HG02571 (cell line): ENCODE results near the gene TRPV4.
"Not testable (repeated sequence)": the region's sequence is repeated elsewhere in the genome, so short reads cannot be mapped to it uniquely, and the experiment has no call there.

Experiments used
- ATAC-seq: cut with Tn5 transposase; IDR thresholded peaks from one replicate; pipeline ENCODE4 v1.9.1; 2021; ENCODE audit warnings: mild to moderate bottlenecking, moderate library complexity; ENCODE audit not compliant: unreplicated experiment

TRPV4 gene

DNA sequence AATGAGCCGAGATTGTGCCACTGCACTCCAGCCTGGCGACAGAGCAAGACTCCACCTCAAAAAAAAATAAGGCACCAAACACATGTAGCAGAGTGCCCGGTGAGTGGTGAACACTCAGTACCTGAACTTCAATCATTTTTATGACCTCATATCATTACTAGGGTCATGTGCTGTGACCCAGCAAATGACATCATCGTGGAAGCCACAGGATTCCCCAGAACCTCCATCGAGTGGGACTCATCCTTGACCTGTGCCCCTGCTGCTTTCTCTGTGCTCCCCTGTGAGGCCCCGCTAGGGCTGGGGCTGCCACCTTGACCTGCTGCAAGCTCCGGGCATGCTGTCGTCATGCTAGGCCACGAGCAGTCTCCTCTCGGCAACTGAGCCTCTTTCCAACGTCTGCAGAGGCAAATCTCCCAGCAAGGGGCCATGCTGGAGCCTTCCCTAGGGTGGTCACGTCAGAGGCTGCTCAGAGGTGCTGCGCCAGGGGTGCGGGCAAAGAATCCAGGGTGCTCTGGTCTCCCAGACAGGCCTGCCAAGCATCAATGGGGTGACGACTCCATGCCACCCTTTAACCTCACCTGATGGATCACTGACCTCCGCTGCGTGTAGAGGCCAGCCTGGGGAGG is 28.6 kb upstream of the TRPV4 start:
- no peak for ATAC-seq

DNA sequence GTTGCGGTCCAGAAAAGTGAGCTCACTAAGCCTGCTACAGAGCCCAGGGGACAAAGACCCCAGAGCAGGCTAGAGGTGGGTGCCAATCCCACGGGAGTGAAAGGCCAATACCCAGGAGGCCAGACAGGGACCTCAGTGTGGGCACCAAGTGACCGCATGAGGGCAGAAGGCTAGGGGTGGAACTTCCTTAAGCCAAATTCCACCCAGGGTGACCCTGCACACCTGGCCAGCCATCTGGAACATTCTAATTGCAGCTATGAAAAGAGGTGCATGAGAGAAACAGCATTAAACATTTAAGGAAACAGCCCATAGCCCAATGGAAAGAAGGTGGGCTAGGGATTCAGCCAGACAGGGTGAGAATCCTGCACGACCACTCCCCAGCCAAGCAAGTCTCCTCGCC is 27.8 kb upstream of the TRPV4 start:
- no peak for ATAC-seq

DNA sequence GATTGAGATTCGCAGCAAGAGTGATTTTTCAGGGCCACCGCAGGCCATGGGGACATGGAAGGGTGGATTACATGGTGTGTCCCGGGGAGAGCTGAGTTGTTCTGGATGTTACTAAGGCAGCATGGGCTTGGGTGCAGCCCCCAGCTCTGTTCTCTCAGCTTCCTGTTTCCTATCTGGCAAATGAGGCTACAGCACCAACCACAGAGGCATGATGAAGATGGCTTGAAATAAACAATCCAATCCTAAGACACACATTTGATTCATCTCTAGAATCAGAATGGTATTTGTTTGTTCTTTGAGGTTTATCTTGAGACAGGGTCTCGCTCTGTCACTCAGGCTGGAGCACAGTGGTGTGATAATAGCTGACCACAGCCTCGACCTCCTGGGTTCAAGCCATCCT is 25.6 kb upstream of the TRPV4 start:
- ATAC-seq: no peak

DNA sequence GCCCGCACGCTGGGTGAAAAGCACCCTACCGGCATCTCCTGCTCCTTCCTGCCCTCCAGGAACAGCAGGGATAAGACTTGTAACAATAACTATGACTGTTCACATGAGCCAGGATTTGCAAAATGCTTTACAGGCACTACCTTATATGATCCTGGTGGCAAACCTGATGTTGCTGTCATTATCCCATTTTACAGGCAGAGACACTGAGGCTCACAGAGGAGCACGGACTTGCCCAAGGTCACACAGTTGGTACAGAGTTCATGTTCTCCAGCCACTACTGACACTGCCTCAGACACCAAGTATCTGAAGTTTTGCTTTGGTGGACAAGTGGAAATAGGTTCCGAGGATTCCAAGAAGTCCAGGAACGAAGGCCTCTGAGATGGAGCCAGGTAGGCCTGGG is 24.5 kb upstream of the TRPV4 start:
- no peak for ATAC-seq

DNA sequence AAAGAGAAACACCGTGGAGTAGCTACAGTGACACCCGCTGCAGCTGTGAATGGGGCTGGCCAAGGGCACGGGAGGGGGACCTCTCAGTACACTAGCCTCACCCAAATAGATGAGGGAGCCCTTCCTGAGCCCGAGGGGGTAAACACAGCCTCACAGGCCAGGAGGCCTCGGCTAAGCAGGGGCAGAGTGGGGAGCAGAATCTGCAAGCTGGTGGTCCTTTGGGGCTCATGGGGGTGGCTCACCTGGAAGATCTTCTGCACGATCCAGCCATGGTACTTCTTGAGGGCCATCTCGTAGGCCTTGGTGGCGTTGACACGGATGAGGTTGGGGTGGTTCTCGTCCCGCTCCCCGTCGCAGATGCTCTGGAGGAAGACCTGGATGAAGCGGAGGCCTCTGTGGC is 22.2 kb upstream of the TRPV4 start:
- no peak for ATAC-seq

DNA sequence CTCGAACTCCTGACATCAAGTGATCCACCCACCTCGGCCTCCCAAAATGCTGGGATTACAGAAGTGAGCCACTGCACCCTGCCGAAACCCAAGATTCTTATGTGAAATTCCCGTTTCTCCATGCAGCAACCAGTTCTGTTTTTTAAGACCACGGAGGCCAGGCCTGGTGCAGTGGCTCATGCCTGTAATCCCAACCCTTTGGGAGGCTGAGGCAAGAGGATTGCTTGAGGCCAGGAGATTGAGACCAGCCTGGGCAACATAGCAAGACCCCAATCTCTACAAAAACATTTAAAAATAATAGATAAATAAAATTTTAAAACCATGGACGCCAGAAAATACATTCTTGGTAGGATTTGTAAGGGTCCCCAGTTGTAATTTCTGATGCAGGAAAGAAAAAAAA is 17.3 kb upstream of the TRPV4 start:
- ATAC-seq: not testable (repeated sequence)

DNA sequence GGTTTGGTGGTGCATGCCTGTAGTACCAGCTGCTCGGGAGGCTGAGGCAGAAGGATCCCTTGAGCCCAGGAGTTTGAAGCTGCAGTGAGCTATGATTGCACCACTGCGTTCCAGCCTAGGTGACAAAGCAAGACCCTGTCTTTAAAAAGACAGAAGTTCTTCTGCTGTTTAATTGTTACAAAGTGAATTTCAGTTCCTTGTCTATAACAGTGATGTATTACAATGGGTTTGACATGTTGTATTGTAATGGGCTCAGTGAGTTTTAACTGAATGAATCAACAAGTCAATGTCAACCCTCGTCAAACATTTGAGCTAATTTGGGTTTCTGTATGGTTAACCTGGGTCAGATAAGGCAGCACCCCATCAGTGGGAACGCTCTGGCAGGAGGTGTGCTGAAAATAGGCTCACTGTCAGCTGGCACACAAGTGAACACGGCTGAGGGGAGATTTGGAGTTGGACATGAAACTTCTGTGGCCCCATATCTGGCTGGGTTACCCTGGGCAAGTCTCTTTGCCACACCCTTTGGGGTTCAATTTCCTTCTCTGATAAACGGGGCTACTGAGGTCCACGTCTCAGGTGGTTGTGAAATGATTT is 14.0 kb upstream of the TRPV4 start:
- ATAC-seq: no peak

DNA sequence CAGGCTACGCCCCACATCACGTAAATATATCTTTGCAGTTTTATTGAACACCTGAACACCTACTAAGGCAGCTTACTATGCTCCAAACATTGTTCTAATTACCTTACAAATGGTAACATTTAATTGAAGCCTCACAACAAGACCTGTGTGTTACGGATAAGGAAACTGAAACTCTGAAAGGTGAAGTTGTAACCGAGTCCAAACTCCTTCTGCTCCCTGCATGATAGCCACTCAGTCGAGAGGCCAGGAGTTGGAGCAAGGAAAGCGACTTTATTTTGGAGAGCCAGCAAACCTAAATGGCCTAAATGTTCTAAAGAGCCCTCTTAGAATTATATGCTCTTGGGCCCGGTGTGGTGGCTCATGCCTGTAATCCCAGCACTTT is 12.6 kb upstream of the TRPV4 start:
- no peak for ATAC-seq

DNA sequence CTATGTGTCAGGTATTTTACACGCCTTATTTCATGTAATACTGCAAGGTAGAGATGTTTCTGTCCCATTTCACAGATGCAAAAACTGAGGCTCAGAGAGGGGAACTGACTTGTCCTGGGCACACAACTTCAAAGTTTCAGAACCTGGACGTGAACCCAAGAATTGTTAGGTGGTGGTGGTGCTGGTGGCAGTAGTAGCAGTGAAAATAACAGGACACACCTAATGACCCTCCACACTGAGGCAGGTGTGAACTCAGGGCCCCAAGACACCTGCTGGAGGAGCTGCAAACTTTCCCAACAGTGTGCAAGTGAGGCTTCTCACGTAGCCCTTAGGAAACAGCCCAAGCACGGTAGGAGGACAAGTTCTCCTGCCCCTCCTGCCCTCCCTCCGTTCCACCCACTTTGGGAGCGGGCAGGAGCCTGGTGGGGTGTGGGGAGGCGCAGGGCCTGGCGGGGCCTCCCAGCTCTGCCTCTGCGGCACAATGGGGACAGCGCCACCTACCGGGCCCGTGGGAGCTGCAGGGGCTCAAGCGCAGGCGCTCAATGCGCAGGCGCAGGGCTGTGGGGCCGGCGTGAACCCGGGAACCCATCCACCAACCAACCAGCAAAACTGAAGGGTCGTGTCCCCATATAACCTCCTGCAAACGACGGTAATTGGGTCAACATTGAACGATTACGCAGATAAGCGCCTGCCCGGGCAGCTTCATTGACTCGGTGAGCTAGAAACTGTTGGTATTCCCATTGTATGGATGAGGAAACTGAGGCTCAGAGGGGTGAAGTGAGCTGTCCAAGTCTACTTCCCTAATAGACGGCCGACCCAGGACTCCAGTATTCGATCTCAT is 12.0 kb upstream of the TRPV4 start:
- no peak for ATAC-seq

DNA sequence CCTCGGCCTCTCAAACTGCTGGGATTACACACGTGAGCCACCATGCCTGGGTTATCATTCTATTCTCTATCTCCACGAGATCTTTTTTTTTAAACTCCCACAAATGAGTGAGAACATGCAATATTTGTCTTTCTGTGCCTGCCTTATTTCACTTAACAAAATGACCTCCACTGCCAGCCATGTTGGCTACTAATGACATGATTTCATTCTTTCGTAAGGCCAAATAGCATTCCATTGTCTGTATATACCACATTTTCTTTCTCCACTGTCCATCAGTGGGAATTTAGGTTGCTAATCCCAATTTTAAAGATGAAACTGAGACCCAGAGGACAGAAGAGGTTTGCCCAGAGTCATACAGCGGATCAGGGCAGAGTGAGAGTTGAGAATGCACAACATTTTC is 10.9 kb upstream of the TRPV4 start:
- no peak for ATAC-seq

DNA sequence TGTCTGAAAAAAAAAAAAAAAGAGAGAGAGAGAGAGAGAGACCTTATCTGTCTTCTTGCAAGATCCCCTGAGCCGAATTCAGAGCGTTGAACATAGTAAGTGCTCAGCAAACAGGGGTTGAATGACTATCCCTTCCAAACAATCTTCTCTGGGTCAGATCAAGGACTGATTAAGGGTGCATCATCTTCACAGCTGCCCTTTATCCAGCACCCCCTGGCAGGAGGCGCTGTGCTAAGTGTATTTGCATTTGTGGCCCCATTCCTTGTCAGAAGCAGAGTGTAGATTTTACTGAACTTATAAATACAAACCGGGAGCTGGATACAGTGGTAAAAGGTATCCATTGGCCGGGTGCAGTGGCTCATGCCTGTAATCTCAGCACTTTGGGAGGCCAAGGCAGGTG is 8.8 kb upstream of the TRPV4 start:
- ATAC-seq: no peak

DNA sequence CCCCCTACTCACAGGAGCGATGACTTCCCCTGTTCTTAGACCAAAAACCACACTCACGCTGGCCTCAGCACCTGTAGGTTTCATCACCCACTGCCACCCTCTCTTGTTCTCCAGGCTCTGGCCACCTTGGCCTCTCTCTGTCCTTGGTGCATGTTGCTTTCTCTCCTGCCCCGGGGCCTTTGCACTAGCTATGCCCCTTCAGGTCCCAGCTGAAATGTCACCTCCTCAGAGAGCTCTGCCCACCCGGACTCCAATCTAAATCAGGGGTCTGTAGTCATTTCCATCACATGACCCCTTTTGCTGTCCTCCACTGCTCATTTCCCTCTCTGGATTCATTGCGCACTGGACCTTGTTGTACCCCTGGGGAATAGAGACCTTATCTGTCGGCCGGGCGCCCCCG is 8.2 kb upstream of the TRPV4 start:
- ATAC-seq: no peak

DNA sequence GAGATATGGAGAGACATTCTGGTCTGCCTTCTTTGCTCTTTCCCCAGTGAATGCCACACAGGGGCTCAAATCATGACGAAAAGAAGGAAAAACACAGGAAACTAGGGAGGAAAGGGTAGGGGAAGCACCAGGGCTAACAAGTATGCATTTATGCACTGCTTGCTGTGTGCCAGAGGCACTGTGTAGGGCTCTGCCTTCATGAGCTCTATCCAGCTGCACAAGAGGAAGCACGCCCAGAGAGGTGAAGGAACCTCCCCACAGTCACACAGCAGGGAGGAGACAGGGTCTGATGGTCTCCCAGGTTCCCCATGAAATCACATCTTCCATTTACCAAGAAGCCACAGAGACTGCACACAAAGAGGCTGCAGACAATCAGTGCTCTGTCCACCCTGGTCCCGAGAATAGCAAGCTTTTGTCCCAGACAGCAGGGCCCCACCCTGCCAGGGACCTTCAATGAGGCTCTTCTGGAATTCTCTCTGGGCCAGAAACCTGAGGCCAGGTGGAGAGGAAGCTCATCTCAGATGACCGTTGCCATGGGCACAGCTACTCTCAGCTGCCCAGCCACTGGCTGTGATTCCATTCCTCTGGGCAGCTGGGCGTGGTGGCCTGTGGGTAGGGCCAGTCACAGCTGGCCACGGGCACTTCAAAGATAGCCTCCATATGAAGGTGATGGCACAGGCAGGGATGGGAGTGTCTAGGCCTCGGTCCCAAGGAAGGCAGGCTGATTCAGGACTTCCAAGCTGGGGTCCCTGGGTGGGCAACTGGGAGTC is 7.3 kb upstream of the TRPV4 start:
- ATAC-seq: no peak

DNA sequence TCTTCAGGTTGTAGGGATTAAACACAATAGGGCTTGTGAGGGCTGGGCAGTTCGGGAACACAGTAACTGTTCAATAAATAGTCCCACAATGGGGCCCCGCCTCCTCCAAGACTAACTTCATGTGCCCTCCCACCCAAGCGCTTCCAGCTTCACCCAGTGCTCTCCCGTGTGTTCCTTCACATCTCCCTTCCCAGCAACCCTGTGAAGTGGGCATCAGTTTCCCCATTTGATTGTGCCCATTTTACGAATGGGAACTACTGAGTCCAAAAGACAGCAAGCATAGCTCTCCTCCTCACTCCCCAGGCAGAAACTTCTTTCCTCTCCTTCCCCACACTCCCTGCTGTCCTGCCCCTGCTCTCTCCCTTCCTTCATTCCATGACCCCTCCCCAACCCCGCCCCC is 6.2 kb upstream of the TRPV4 start:
- ATAC-seq: no peak

DNA sequence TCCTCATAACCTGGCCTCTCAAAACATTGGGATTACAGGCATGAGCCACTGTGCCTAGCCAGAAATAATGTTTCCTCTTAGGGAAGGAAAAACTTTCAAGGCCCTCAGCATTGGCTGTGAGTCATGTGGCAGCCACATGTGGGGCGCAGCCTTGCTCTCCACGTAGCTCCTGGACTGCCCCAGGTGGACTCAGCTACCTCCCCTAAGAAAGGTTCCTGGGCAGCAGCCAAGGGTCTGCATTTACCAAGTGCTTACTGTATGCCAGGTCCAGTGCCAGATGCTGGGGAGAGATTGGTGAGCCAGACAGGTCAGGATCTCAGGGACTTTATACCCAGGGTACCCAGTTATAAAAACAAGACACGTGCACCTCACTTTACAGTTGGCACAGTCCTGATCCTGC is 3.7 kb upstream of the TRPV4 start:
- no peak for ATAC-seq

DNA sequence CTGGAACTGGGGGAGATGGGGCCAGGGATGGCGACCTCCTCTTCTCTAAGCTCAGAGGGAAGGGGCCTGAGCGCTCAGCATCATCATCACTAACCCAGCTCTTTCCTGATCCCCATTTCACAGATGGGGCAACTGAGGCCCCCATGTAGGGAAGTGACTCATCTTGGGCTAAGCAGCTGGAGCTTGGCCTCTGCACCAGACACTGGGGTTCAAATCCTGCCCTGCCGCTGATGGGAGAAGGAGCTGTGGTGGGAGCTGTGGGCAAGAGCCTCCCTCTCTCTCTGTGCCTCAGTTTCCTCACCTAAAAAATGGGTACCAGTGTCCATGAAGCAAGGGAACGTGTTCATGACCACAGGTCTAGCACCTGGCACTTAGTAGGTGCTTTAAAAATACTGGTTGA is 2.6 kb upstream of the TRPV4 start:
- no peak for ATAC-seq

DNA sequence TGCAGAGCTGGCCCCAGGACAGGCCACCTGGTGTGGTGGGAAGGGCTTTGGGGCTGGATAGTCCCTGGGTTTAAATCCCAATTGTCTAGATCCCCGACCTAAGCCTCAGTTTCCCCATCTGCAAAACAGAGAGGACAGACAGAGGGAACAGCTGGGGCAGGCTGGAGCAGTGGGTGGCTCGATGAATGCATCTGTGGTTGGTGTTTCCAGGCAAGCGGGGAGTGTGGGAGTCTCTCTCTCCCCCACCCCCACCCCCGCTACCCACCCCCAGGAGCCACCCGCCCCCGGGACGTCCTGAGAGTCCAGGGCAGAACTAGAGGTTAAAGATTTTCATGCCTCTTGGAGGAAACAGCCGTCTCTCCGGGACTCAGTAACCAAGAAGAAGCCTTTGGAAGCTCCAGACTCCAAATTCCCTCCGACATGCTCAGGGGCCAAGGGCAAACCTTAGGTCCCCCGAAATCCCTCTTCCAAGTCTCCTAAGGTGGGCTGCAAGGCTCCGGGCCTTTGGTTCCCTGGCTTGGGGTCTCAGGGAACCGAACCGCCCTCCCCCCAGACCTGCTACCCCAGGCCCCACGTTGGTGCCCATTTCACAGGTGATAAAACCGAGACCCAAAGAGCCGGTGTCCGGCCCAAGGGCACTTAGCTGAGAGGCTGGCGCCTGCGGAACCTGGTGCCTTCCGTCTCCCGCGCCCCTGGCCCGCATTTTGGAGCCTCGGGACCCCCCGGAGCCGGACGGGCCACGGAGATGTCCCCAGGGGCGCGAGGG is 474 bp downstream of the TRPV4 start:
- ATAC-seq: no peak

DNA sequence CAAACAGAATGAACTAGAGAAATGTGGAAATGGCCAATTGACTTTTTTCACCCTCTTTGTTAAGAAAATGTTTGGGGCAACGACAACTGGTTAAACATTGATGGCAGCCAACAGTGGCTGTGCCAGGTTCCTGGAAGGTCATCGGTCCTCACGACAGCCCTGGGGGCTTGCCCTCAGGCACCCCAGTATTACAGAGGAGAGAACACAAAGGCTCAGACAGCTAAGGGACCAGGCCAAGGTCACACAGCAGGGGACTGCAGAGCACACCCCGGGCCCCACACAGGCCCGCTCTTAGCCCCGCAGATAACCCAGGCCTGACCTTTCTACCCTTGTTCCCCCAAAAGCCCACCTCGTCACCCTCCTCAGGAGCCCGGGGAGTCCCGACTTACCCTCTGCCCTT is 1.3 kb downstream of the TRPV4 start:
- no peak for ATAC-seq

DNA sequence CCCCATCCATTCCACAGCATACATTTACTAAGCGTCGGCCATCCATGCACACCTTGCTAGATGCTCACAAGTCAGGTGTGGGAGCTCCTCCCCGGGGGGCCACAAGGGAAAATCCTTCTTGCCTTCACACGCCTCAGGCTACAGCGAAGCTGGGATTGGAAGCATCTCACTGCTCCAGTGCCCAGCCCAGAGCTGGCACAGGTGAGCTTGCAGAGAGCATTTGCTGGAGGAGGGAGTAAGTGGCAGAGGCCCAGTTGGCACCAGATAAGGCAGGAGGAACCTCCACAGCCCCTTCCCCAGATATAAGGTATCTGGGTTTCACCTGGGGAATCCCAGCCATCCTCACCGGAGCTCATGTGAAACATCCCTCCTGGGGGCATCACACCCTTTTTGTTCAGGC is 1.8 kb downstream of the TRPV4 start:
- ATAC-seq: no peak

DNA sequence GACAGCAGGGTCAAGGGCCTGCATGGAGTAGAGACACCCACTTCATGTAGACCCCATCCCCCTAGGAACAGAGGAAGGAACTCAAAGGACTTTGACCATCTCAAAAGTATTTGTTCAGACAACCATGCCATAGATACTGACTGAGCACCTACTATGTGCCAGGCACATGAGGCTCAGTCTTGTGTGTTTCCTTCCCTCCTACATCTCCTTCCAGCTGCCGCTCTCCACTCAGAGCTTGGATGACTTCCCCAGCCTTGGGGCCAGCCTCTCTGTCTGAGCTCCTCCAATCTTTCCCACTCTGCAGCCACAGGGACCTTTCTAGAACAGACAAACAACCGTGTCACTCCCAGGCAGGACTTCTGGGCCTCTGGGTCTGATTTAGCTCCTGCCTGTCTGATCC is 2.5 kb downstream of the TRPV4 start:
- ATAC-seq: no peak

DNA sequence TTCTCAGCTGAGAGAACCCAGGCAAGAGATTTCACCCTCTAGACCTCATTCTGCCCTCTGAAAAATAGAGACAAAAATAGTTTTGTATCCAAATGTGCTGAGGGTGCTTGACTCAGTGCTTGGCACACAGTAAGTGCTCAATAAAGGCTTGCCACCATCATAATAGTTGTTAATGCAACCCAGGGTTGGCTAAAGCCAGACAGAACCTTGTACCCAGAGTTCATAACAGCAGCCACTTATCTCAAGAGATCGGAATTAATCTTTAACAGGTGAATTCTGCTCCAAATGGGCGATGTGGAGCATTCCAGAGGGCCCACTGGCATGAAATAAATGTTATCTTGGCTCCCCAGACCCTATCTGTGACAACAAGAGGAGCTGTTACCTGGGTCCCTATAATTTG is 2.9 kb downstream of the TRPV4 start:
- ATAC-seq: no peak
